GM12864 (cell line): ENCODE data around the gene ZNF136.

ENCODE experiments used
- DNase-seq: peaks from one replicate; pipeline ENCODE4 v3.0.0-alpha.2; 2011; ENCODE audit warnings: low read depth
- H3K4me3 ChIP-seq: 2 replicates; pipeline ENCODE4 v1.5.1; 2011; ENCODE audit warnings: mild to moderate bottlenecking, low read depth, low read length, control low read depth
- TF ChIP-seq, protein P1 (sequence below): IDR thresholded peaks from 2 replicates; pipeline ENCODE4 v1.5.1; 2011; ENCODE audit warnings: low read depth, mild to moderate bottlenecking, moderate library complexity, low read length, control low read depth, inconsistent platforms; ENCODE audit errors: missing control alignments

Gene ZNF136

DNA sequence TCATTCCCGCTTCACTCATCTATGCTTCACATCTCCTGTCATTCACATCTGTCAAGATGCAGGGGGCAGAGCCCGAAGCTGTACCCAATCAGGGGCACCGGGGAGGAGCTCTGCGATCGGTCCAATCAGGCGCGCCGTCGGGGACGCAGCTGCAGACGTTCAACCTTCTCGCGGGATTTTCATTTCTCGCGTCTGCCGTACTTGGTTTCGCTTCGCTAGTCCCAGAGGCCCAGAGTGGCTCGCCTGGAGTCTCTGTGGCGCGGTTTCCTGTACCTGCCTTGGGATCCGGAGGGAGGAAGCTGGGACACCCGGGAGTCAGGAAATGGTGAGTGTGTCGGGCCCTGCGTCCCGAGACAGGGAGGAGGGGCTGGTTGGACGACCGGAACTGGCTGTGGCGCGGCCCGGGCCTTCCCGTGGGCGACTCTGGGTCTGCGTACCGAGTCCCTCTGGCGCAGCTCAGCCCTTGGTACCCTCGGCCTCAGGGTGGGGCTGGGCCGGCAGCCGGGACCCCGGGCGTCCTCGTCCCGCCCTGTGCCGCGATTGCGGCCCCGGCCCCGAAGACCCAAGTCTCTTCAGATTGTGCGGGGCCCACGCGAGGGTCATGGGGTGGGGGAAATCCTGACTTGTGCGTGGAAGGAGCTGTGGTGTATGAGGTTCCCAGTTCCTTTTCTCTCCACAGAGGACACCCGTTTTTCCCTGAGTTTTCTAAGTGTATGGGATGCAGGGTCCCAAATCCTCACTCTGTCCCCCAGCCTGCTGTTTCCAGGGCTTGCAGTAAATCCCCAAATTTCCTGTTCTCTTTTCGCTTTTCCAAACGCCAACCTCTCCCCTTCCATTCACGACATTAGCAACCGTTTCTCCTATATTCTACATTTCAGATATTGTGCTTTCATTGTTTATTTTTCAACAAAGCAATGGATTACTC is at the start of gene ZNF136:
TSS of gene ZNF136 (plus strand) at position 215 of the 925 bp plus-strand sequence. CDS start at position 323, 108 bp downstream.
- peak within 1 kb of the TSS; percentile 73 for H3K4me3 ChIP-seq
- DNase-seq: peak; percentile 90
- TF ChIP-seq, protein P1, sequence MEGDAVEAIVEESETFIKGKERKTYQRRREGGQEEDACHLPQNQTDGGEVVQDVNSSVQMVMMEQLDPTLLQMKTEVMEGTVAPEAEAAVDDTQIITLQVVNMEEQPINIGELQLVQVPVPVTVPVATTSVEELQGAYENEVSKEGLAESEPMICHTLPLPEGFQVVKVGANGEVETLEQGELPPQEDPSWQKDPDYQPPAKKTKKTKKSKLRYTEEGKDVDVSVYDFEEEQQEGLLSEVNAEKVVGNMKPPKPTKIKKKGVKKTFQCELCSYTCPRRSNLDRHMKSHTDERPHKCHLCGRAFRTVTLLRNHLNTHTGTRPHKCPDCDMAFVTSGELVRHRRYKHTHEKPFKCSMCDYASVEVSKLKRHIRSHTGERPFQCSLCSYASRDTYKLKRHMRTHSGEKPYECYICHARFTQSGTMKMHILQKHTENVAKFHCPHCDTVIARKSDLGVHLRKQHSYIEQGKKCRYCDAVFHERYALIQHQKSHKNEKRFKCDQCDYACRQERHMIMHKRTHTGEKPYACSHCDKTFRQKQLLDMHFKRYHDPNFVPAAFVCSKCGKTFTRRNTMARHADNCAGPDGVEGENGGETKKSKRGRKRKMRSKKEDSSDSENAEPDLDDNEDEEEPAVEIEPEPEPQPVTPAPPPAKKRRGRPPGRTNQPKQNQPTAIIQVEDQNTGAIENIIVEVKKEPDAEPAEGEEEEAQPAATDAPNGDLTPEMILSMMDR: no peak

DNA sequence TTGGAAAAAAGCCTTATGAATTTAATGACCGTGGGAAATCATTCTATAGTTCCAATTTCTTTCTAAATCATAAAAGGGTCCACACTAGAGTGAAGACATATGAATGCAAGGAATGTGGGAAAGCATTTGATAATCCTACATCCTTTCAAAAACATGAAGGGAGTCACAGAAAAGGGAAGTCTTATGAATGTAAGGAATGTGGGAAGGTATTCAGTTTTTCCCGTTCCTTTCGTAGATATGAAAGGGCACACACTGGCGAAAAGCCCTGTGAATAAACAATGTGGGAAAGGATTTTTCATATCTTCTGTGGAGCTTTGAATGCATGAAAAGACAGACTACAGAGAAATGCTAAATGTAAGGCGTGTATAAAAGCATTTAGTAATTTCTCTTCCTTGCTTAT is 49.8 kb upstream of the ZNF136 start:
- H3K4me3 ChIP-seq: no peak overlapping the region
- no peak for DNase-seq
- TF ChIP-seq, protein P1: no peak

DNA sequence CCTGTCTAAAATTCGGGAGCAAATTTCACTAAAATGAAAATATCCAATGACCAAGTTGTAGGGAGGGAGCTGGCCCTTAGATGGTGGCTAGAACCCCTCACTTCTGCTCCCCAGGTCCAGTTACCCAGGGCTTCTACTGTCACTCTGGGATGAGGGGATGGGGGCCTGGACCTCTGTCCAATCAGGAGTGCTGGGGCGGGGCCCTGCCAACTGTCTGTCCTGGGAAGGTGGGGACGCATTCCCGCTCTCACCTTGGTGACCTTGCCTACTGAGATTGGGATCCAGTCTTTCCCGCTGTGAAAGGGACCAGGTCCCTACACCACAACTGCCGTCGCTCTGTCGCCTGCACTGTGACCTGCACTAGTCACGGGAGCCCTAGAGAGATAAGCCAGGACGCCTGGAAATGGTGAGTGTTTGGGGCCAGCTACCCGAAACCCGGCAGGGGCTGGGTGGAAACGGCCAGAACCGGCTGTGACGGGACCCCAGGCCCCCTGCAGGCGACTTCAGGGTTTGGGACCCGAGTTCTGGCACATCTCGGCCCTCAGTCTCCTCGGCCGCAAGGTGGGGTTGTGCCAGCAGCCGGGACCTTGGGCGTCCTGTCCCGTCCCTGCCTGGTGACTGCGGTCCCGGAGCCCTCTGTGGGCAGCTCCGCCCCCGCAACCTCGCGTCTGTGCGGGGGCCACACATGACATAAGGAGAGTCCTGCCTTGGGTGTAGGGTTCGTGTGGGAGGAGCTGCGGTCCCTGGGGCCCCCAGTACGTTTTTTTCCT is 45.5 kb upstream of the ZNF136 start:
- no peak for DNase-seq
- TF ChIP-seq, protein P1: no peak
- H3K4me3 ChIP-seq: no peak overlapping the region

DNA sequence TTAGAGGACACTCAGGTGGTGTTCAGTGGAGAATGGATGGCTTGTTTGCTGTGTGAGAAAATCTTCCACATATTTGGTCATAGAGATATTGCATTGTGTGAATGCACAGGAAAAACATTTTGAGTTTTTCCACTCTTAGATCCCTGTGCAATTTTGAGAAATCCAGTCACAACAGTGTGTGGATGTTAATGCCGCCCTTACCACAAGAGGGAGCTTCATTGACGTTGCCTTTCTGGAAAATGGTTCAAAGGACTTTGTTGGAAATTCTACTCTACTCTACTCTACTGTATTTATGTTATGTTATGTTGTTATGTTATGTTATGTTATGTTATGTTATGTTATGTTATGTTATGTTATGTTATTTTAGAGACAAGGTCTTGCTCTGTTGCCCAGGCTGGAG is 36.2 kb upstream of the ZNF136 start:
- TF ChIP-seq, protein P1: peak; percentile 42
- DNase-seq: no peak
- no peak overlapping the region for H3K4me3 ChIP-seq

DNA sequence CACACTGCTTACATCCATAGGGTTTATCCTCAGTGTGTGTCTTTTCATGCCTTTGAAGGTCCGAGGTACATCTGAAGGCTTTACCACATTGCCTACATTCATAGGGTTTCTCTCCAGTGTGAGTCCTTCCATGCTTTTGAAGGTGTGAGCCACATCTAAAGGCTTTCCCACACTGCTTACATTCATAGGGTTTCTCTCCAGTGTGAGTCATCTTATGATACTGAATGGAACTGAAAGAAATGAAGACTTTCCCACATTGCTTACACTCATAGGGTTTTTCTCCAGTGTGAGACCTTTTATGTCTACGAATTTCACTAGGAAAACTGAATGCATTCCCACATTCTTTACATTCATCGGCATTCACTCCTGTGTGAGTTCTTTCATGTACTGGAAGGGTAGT is 29.8 kb upstream of the ZNF136 start:
- TF ChIP-seq, protein P1: no peak
- H3K4me3 ChIP-seq: no peak overlapping the region
- no peak for DNase-seq

DNA sequence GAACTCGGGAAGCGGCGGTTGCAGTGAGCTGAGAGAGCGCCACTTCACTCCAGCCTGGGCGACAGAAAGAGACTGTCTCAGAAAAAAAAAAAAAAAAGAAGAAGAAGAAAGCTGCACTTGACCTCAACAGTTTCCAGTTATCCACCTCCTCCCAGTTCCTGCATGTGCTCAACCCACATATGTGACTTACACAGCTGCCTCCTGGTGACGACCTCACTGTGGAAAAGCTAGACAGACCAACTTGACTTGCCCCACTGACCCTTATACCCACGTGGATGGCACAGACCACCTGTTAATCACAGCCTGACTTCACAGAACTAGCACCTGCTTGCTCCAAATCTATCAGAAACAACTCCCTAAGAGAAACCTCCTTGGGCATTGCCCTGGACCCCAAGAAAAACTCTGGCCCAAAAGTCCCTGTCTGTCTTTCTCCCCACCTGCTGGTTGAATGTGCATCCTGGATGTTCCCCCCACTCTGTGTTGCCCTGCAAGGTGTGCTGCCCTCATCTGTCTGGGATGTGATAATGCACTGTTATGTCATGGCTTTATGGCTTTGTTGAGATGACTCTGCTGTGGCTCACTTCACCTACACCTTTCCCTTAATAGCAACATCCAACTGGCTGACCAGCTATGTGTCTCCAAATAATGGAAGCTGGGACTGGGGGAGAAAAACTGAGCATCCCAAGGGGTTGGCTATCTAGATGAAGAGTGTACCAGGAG is 25.5 kb upstream of the ZNF136 start:
- TF ChIP-seq, protein P1: peak; percentile 53
- DNase-seq: no peak
- no peak overlapping the region for H3K4me3 ChIP-seq
